ENCODE results near the gene MBLAC1.
"Not testable (repeated sequence)": the region's sequence is repeated elsewhere in the genome, so short reads cannot be mapped to it uniquely, and the experiment has no call there.

Gene MBLAC1

DNA sequence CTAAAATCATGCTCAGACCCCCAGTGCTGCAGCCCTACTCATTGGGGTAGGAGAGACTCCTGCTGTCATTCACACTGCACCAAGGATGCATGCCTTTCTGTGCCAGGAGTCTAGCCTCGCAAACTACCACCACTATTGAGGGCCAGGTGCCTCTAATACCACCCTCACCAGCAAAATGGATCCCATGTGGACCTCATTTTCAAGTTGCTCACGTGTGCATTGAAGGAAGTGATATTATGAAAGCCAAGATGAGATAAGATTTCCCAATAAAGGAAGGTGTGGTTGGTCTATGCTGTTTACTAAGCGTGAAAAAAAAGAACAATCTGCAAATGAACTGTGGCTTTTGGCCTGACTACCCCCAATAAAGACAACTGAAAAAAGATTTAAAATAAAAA, 14.8 kb downstream of the MBLAC1 start:
- DNase-seq (ENCODE audit: low read depth, low spot score), result no peak
- no peak overlapping the region for H3K4me3 ChIP-seq (ENCODE audit: low read length)
- no peak overlapping the region for H3K27ac ChIP-seq (ENCODE audit: low read length)
- no peaks in the 10 kb centered on the region for H3K4me1 ChIP-seq (ENCODE audit: control insufficient read depth, insufficient read depth, low read length)
- H3K36me3 ChIP-seq (ENCODE audit: control insufficient read depth, insufficient read depth, low read length), result no peaks in the 10 kb centered on the region
- H3K9me3 ChIP-seq (ENCODE audit: control insufficient read depth, insufficient read depth, low read length), result no peaks in the 10 kb centered on the region
- WGBS (ENCODE audit: insufficient coverage, insufficient read length), result no CpG with 5 or more reads among the region's 3 CpGs
- no peaks in the 10 kb centered on the region for H3K27me3 ChIP-seq (ENCODE audit: control insufficient read depth, insufficient read depth, low read length)

GRCh38 chr7:100142461-100142860, 15.7 kb downstream of the MBLAC1 start:
- no peaks in the 10 kb centered on the region for H3K4me1 ChIP-seq (ENCODE audit: control insufficient read depth, insufficient read depth, low read length)
- no peak overlapping the region for H3K4me3 ChIP-seq (ENCODE audit: low read length)
- no peak for DNase-seq (ENCODE audit: low read depth, low spot score)
- H3K36me3 ChIP-seq (ENCODE audit: control insufficient read depth, insufficient read depth, low read length), result no peaks in the 10 kb centered on the region
- H3K27ac ChIP-seq (ENCODE audit: low read length), result no peak overlapping the region
- no CpG with 5 or more reads among the region's 3 CpGs for WGBS (ENCODE audit: insufficient coverage, insufficient read length)
- no peaks in the 10 kb centered on the region for H3K9me3 ChIP-seq (ENCODE audit: control insufficient read depth, insufficient read depth, low read length)
- no peaks in the 10 kb centered on the region for H3K27me3 ChIP-seq (ENCODE audit: control insufficient read depth, insufficient read depth, low read length)

- H3K27ac ChIP-seq (ENCODE audit: low read length); DNase-seq (ENCODE audit: low read depth, low spot score); H3K36me3 ChIP-seq (ENCODE audit: control insufficient read depth, insufficient read depth, low read length); H3K4me1 ChIP-seq (ENCODE audit: control insufficient read depth, insufficient read depth, low read length); H3K27me3 ChIP-seq (ENCODE audit: control insufficient read depth, insufficient read depth, low read length); H3K4me3 ChIP-seq (ENCODE audit: low read length); H3K9me3 ChIP-seq (ENCODE audit: control insufficient read depth, insufficient read depth, low read length): not testable (repeated sequence)
- no CpG with 5 or more reads among the region's 4 CpGs for WGBS (ENCODE audit: insufficient coverage, insufficient read length)
Observed at GRCh38 chr7:100146350-100146749, 19.6 kb downstream of the MBLAC1 start.

GRCh38 chr7:100147278-100147677, 20.5 kb downstream of the MBLAC1 start:
- Histone ChIP-seq H3K36me3 (ENCODE audit: control insufficient read depth, insufficient read depth, low read length) (no peaks in the 10 kb centered on the region), H3K9me3 (ENCODE audit: control insufficient read depth, insufficient read depth, low read length) (no peaks in the 10 kb centered on the region), H3K27ac (ENCODE audit: low read length) (no peak overlapping the region), H3K4me3 (ENCODE audit: low read length) (no peak overlapping the region), H3K27me3 (ENCODE audit: control insufficient read depth, insufficient read depth, low read length) (no peaks in the 10 kb centered on the region), H3K4me1 (ENCODE audit: control insufficient read depth, insufficient read depth, low read length) (no peaks in the 10 kb centered on the region)
- DNase-seq (ENCODE audit: low read depth, low spot score), result no peak
- WGBS (ENCODE audit: insufficient coverage, insufficient read length), result no CpG with 5 or more reads among the region's 2 CpGs

GRCh38 chr7:100148225-100148558, 21.4 kb downstream of the MBLAC1 start:
- Histone ChIP-seq H3K27ac (ENCODE audit: low read length) (no peak overlapping the region), H3K9me3 (ENCODE audit: control insufficient read depth, insufficient read depth, low read length) (no peaks in the 10 kb centered on the region), H3K36me3 (ENCODE audit: control insufficient read depth, insufficient read depth, low read length) (0 out of 2 replicates have a peak, but pooled peaks cover under 1% of the 10 kb centered on the region), H3K4me1 (ENCODE audit: control insufficient read depth, insufficient read depth, low read length) (no peaks in the 10 kb centered on the region), H3K4me3 (ENCODE audit: low read length) (peak overlapping the region; percentile 6; the same call in 1 of the 2 replicates), H3K27me3 (ENCODE audit: control insufficient read depth, insufficient read depth, low read length) (no peaks in the 10 kb centered on the region)
- WGBS (ENCODE audit: insufficient coverage, insufficient read length), result no CpG with 5 or more reads among the region's 14 CpGs
- DNase-seq (ENCODE audit: low read depth, low spot score), result no peak

DNA sequence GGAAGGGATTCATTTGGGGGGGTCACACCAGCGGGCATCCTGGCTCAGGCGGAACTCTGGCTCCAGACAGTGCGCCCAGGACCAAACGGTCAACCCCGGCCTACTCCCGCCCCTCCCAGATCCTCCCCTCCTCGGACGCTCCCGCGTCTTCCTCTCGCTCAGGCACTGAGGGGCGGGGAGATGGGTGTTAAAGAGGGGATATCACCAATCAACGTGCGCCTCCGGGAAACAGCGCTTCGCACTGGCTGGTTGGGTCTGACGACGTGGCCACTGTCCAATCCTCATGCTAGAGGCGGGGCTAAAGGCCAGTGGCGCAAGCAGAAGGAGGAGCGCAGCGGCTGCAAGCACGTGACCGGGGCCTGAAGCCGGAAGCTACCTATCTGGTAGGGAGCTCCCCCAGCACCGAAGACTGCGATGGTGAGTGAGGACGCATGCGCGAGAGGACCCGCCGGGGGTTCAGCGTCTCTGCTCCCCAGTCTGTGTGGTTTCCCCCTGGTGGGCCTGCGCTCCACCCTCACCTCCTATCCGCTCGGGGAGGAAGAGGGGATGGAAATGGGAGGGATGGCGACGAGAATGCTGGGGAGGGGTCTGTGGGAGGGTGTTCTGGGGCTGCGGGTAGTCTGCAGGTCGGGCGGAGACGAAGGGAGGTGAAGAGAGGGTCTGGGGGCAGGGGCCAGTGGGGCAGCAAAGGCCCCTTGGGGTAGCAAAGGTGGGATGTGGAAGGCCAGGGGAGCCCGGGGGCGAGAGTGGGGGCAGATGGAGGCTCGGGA, 22.0 kb downstream of the MBLAC1 start, which contains the start of gene LAMTOR4:
Gene LAMTOR4, plus strand, starts transcription at position 360 of the 770 bp plus-strand sequence. Its CDS starts 55 bp downstream, at position 415.
- Histone ChIP-seq H3K27me3 (ENCODE audit: control insufficient read depth, insufficient read depth, low read length) (no peaks in the 10 kb centered on the region), H3K9me3 (ENCODE audit: control insufficient read depth, insufficient read depth, low read length) (no peaks in the 10 kb centered on the region), H3K4me1 (ENCODE audit: control insufficient read depth, insufficient read depth, low read length) (no peaks in the 10 kb centered on the region), H3K27ac (ENCODE audit: low read length) (no peak within 1 kb of the TSS), H3K36me3 (ENCODE audit: control insufficient read depth, insufficient read depth, low read length) (0 out of 2 replicates have a peak, but pooled peaks cover 3% of the 10 kb centered on the region), H3K4me3 (ENCODE audit: low read length) (peak within 1 kb of the TSS; percentile 96)
- no CpG with 5 or more reads among the region's 46 CpGs for WGBS (ENCODE audit: insufficient coverage, insufficient read length)
- peak; percentile 98 for DNase-seq (ENCODE audit: low read depth, low spot score)

DNA sequence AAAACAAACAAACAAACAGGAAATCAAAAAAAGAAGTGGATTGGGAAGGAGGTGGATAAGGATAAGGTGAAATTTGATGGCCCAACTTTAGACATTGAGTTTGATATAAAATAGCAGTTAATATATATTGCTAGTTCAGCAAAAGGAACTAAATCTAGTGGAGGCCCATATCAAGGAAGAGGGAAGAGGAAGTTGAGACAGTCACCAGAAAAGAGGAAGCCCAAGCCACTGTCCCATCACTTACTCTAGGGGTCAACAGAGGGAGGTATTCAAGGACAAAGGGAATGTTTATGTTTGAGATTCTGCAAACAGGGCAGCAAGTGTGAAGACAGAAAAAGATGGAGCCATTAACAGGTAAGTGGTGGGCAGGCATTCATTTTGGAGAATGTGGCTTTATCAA, 25.6 kb downstream of the MBLAC1 start:
- peaks cover 27% of the 10 kb centered on the region for H3K36me3 ChIP-seq (ENCODE audit: control insufficient read depth, insufficient read depth, low read length)
- no peaks in the 10 kb centered on the region for H3K9me3 ChIP-seq (ENCODE audit: control insufficient read depth, insufficient read depth, low read length)
- H3K4me3 ChIP-seq (ENCODE audit: low read length), result no peak overlapping the region
- H3K4me1 ChIP-seq (ENCODE audit: control insufficient read depth, insufficient read depth, low read length), result no peaks in the 10 kb centered on the region; the same call in none of the 2 replicates
- DNase-seq (ENCODE audit: low read depth, low spot score), result no peak
- no peak overlapping the region for H3K27ac ChIP-seq (ENCODE audit: low read length)
- no peaks in the 10 kb centered on the region for H3K27me3 ChIP-seq (ENCODE audit: control insufficient read depth, insufficient read depth, low read length)

DNA sequence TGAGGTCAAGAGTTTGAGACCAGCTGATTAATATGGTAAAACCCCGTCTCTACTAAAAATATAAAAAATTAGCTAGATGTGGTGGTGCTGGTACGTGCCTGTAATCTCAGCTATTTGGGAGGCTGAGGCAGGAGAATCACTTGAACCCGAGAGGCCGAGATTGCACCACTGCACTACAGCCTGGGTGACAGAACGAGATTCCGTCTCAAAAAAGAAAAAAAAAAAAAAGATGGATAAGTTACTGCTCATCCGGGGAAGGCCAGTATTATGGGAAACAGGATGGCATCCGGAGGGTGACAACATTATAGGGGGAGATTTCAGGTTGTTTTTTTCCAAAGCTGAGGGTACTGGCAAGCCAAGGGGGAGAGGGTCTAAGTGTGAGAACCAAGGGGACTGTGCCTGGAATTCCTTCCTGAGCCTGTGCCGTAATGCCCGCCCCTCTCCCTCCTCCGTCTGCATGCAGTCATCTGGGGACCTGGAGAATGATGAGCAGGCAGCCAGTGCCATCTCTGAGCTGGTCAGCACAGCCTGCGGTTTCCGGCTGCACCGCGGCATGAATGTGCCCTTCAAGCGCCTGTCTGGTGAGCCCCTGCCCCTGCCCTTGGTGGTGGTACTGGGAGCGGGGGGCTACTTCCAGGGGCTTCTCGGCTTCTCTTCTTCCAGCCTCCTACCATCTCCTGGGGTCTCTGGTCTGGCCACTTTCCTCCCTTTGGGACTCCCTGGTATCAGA, 26.3 kb downstream of the MBLAC1 start:
- H3K9me3 ChIP-seq (ENCODE audit: control insufficient read depth, insufficient read depth, low read length), result no peaks in the 10 kb centered on the region
- no peaks in the 10 kb centered on the region for H3K27me3 ChIP-seq (ENCODE audit: control insufficient read depth, insufficient read depth, low read length)
- no peaks in the 10 kb centered on the region; the same call in none of the 2 replicates for H3K4me1 ChIP-seq (ENCODE audit: control insufficient read depth, insufficient read depth, low read length)
- no peak overlapping the region for H3K27ac ChIP-seq (ENCODE audit: low read length)
- no peak overlapping the region for H3K4me3 ChIP-seq (ENCODE audit: low read length)
- DNase-seq (ENCODE audit: low read depth, low spot score), result no peak
- H3K36me3 ChIP-seq (ENCODE audit: control insufficient read depth, insufficient read depth, low read length), result peaks cover 27% of the 10 kb centered on the region
- WGBS (ENCODE audit: insufficient coverage, insufficient read length), result no CpG with 5 or more reads among the region's 18 CpGs

GRCh38 chr7:100153708-100154535, 27.2 kb downstream of the MBLAC1 start:
- Histone ChIP-seq H3K9me3 (ENCODE audit: control insufficient read depth, insufficient read depth, low read length) (no peaks in the 10 kb centered on the region), H3K36me3 (ENCODE audit: control insufficient read depth, insufficient read depth, low read length) (peaks cover 27% of the 10 kb centered on the region), H3K4me3 (ENCODE audit: low read length) (no peak overlapping the region), H3K27me3 (ENCODE audit: control insufficient read depth, insufficient read depth, low read length) (no peaks in the 10 kb centered on the region), H3K27ac (ENCODE audit: low read length) (no peak overlapping the region), H3K4me1 (ENCODE audit: control insufficient read depth, insufficient read depth, low read length) (no peaks in the 10 kb centered on the region; the same call in none of the 2 replicates)
- DNase-seq (ENCODE audit: low read depth, low spot score), result no peak
- WGBS (ENCODE audit: insufficient coverage, insufficient read length), result no CpG with 5 or more reads among the region's 16 CpGs
